HUES64 (cell line): ENCODE data around the gene MYH9.

Experiments used
- H3K27ac ChIP-seq: 2 replicates; pipeline ENCODE4 v1.7.0; 2013; ENCODE audit warnings: low read depth, low read length, inconsistent platforms
- H3K27me3 ChIP-seq: 2 replicates; pipeline ENCODE4 v1.6.1; 2013; ENCODE audit warnings: mild to moderate bottlenecking, low read length; ENCODE audit not compliant: insufficient read depth
- H3K36me3 ChIP-seq: 2 replicates; pipeline ENCODE4 v1.6.1; 2013; ENCODE audit warnings: mild to moderate bottlenecking, low read length; ENCODE audit not compliant: insufficient read depth
- H3K4me1 ChIP-seq: 2 replicates; pipeline ENCODE4 v1.6.1; 2013; ENCODE audit warnings: mild to moderate bottlenecking, low read length, moderate library complexity; ENCODE audit not compliant: insufficient read depth
- H3K4me3 ChIP-seq: 2 replicates; pipeline ENCODE4 v1.5.1; 2013; ENCODE audit warnings: mild to moderate bottlenecking, low read length, moderate library complexity
- H3K9ac ChIP-seq: 2 replicates; pipeline ENCODE4 v1.6.1; 2013; ENCODE audit warnings: mild to moderate bottlenecking, low read depth, low read length
- H3K9me3 ChIP-seq: 2 replicates; pipeline ENCODE4 v1.6.1; 2013; ENCODE audit warnings: low read depth, low read length; ENCODE audit not compliant: insufficient read depth
- WGBS: fragments of 150-250, 120-280 bp; methylation state at CpG from one replicate; pipeline ENCODE4 v1.1.7; 2013; ENCODE audit warnings: missing lambda C conversion rate; 5-methylcytosine and 5-hydroxymethylcytosine counted together

Gene MYH9

GRCh38 chr22:36351921-36352802 is 35.6 kb downstream of the MYH9 start:
- no peak overlapping the region for H3K4me3 ChIP-seq
- H3K36me3 ChIP-seq = peaks cover 20% of the 10 kb centered on the region
- no peaks in the 10 kb centered on the region for H3K9me3 ChIP-seq
- peaks cover 43% of the 10 kb centered on the region for H3K4me1 ChIP-seq
- no peaks in the 10 kb centered on the region for H3K27me3 ChIP-seq
- H3K9ac ChIP-seq = no peak overlapping the region
- H3K27ac ChIP-seq = peak overlapping the region; percentile 36
- 86% methylated on average over 22 of the region's 22 CpGs for WGBS

GRCh38 chr22:36350751-36351594 is 36.8 kb downstream of the MYH9 start:
- Histone ChIP-seq H3K36me3 (peaks cover 26% of the 10 kb centered on the region), H3K4me3 (no peak overlapping the region), H3K9me3 (no peaks in the 10 kb centered on the region), H3K9ac (peak overlapping the region; percentile 18; the same call in 1 of the 2 replicates), H3K27me3 (no peaks in the 10 kb centered on the region), H3K4me1 (peaks cover 37% of the 10 kb centered on the region), H3K27ac (peak overlapping the region; percentile 71)
- WGBS = 65% methylated on average over 14 of the region's 14 CpGs

- H3K9me3 ChIP-seq = no peaks in the 10 kb centered on the region
- no peak overlapping the region; the same call in 1 of the 2 replicates for H3K27ac ChIP-seq
- WGBS = 94% methylated on average over 2 of the region's 2 CpGs
- H3K4me3 ChIP-seq = no peak overlapping the region
- peaks cover 33% of the 10 kb centered on the region for H3K36me3 ChIP-seq
- H3K27me3 ChIP-seq = no peaks in the 10 kb centered on the region
- H3K9ac ChIP-seq = no peak overlapping the region
- H3K4me1 ChIP-seq = peaks cover 28% of the 10 kb centered on the region
Measured at GRCh38 chr22:36349726-36350125, 38.0 kb downstream of the MYH9 start.

- H3K9me3 ChIP-seq = no peaks in the 10 kb centered on the region
- no peak overlapping the region for H3K4me3 ChIP-seq
- peaks cover 42% of the 10 kb centered on the region for H3K36me3 ChIP-seq
- H3K9ac ChIP-seq = no peak overlapping the region
- peaks cover 29% of the 10 kb centered on the region for H3K4me1 ChIP-seq
- 95% methylated on average over 14 of the region's 14 CpGs for WGBS
- H3K27ac ChIP-seq = no peak overlapping the region
- H3K27me3 ChIP-seq = no peaks in the 10 kb centered on the region
Measured at GRCh38 chr22:36348760-36349159, 39.0 kb downstream of the MYH9 start.

GRCh38 chr22:36347094-36347493 is 40.7 kb downstream of the MYH9 start:
- H3K27ac ChIP-seq = no peak overlapping the region
- H3K27me3 ChIP-seq = no peaks in the 10 kb centered on the region
- no peaks in the 10 kb centered on the region for H3K9me3 ChIP-seq
- WGBS = 85% methylated on average over 5 of the region's 5 CpGs
- H3K9ac ChIP-seq = no peak overlapping the region
- no peak overlapping the region for H3K4me3 ChIP-seq
- peaks cover 58% of the 10 kb centered on the region for H3K36me3 ChIP-seq
- H3K4me1 ChIP-seq = peaks cover 30% of the 10 kb centered on the region

- no peaks in the 10 kb centered on the region for H3K27me3 ChIP-seq
- 96% methylated on average over 23 of the region's 23 CpGs for WGBS
- H3K36me3 ChIP-seq = peaks cover 86% of the 10 kb centered on the region
- H3K27ac ChIP-seq = no peak overlapping the region
- no peak overlapping the region for H3K4me3 ChIP-seq
- peaks cover 14% of the 10 kb centered on the region; the same call in 1 of the 2 replicates for H3K4me1 ChIP-seq
- no peaks in the 10 kb centered on the region for H3K9me3 ChIP-seq
- no peak overlapping the region for H3K9ac ChIP-seq
Measured at GRCh38 chr22:36344106-36344827, 43.5 kb downstream of the MYH9 start.

GRCh38 chr22:36343720-36344105 is 44.1 kb downstream of the MYH9 start:
- Histone ChIP-seq H3K9ac (no peak overlapping the region), H3K27me3 (no peaks in the 10 kb centered on the region), H3K27ac (no peak overlapping the region), H3K36me3 (peaks cover 86% of the 10 kb centered on the region), H3K9me3 (no peaks in the 10 kb centered on the region), H3K4me3 (no peak overlapping the region), H3K4me1 (peaks cover 14% of the 10 kb centered on the region; the same call in 1 of the 2 replicates)
- 93% methylated on average over 9 of the region's 9 CpGs for WGBS

- WGBS = 97% methylated on average over 5 of the region's 5 CpGs
- Histone ChIP-seq H3K4me1 (peaks cover 14% of the 10 kb centered on the region; the same call in 1 of the 2 replicates), H3K27me3 (no peaks in the 10 kb centered on the region), H3K4me3 (no peak overlapping the region), H3K9me3 (no peaks in the 10 kb centered on the region), H3K27ac (peak overlapping the region; percentile 13; the same call in 1 of the 2 replicates), H3K36me3 (peaks cover 86% of the 10 kb centered on the region), H3K9ac (0 out of 2 replicates have a peak overlapping the region, but pooled peaks have one; percentile 23)
Measured at GRCh38 chr22:36343070-36343719, 44.6 kb downstream of the MYH9 start.

- Histone ChIP-seq H3K36me3 (peaks cover 89% of the 10 kb centered on the region), H3K27ac (no peak overlapping the region), H3K4me1 (peaks cover 14% of the 10 kb centered on the region; the same call in 1 of the 2 replicates), H3K27me3 (no peaks in the 10 kb centered on the region), H3K9me3 (no peaks in the 10 kb centered on the region), H3K9ac (no peak overlapping the region), H3K4me3 (no peak overlapping the region)
- 92% methylated on average over 10 of the region's 10 CpGs for WGBS
Measured at GRCh38 chr22:36341640-36342041, 46.1 kb downstream of the MYH9 start.

- H3K36me3 ChIP-seq = peaks cover 91% of the 10 kb centered on the region
- H3K27me3 ChIP-seq = no peaks in the 10 kb centered on the region
- WGBS = 88% methylated on average over 9 of the region's 9 CpGs
- no peak overlapping the region for H3K9ac ChIP-seq
- no peak overlapping the region for H3K27ac ChIP-seq
- peaks cover 23% of the 10 kb centered on the region for H3K4me1 ChIP-seq
- no peak overlapping the region for H3K4me3 ChIP-seq
- H3K9me3 ChIP-seq = no peaks in the 10 kb centered on the region
Measured at GRCh38 chr22:36340621-36341020, 47.1 kb downstream of the MYH9 start.
